Gastroesophageal sphincter (tissue), 4 donors: ENCODE data around the gene RNF144A. TPM values are rescaled to one million over a fixed set of nuclear protein-coding genes. Genes with fewer than 3 reads are reported as not detected.
"Not testable (repeated sequence)": the region's sequence is repeated elsewhere in the genome, so short reads cannot be mapped to it uniquely, and the experiment has no call there.

Source experiments
- ATAC-seq: fragments of 150-250 bp; one replicate; pipeline ENCODE4 v1.9.1; 2016; ENCODE audit warnings: mild to moderate bottlenecking, moderate library complexity
- H3K27ac ChIP-seq, 4 donors: fragments of 200-600 bp; sonication (generic) in 3 of 4; 1 replicate in 3 of 4; 2 replicates in 1 of 4; pipeline ENCODE4 v1.5.1; 2016 to 2019
- H3K27me3 ChIP-seq: fragments of 200-600 bp; sonication (generic); one replicate; pipeline ENCODE4 v1.5.1; 2019
- H3K36me3 ChIP-seq, 2 donors: fragments of 200-600 bp; sonication (generic); one replicate each; pipeline ENCODE4 v1.5.1; 2019; ENCODE audit warnings: control low read depth in 1 of 2
- H3K4me1 ChIP-seq, 3 donors: fragments of 200-600 bp; sonication (generic); 1 replicate in 2 of 3; 2 replicates in 1 of 3; pipeline ENCODE4 v1.5.1; 2016 to 2019; ENCODE audit warnings: control low read depth in 2 of 3
- H3K4me3 ChIP-seq, 2 donors: fragments of 200-600 bp; sonication (generic); one replicate each; pipeline ENCODE4 v1.5.1; 2019; ENCODE audit warnings: mild to moderate bottlenecking in 1 of 2, moderate library complexity in 1 of 2
- H3K9me3 ChIP-seq, 3 donors: fragments of 200-600 bp; sonication (generic); one replicate each; pipeline ENCODE4 v1.5.1; 2017 to 2019; ENCODE audit warnings: control low read depth in 2 of 3
- CTCF ChIP-seq, 4 experiments: fragments of 200-600 bp in 2 of 4; fragments of 450-650 bp in 2 of 4; sonication (generic) in 1 of 4; IDR thresholded peaks; one replicate each; pipeline ENCODE4 v1.5.1; 2017 to 2019; ENCODE audit warnings: antibody characterized with exemption in 4 of 4, mild to moderate bottlenecking in 2 of 4, moderate library complexity in 2 of 4
- EP300 ChIP-seq: sonication (generic); formaldehyde crosslinking; IDR thresholded peaks from one replicate; pipeline ENCODE4 v1.6.1; 2017; ENCODE audit warnings: antibody characterized with exemption, mild to moderate bottlenecking
- POLR2A ChIP-seq, 2 donors: fragments of 450-650 bp; IDR thresholded peaks; one replicate each; pipeline ENCODE4 v1.6.1; 2017; ENCODE audit warnings: antibody characterized with exemption in 2 of 2, mild to moderate bottlenecking in 2 of 2, moderate library complexity in 1 of 2
- POLR2AphosphoS5 ChIP-seq: sonication (generic); formaldehyde crosslinking; IDR thresholded peaks from one replicate; pipeline ENCODE4 v1.6.1; 2017; ENCODE audit warnings: antibody characterized with exemption
- WGBS, 2 donors: methylation state at CpG; one replicate each; pipeline ENCODE4 v1.1.5; 2018; ENCODE audit warnings: low coverage in 1 of 2; 5-methylcytosine and 5-hydroxymethylcytosine counted together
- total RNA-seq, 4 donors: library from RNA; depleted of rRNA; stranded (reverse); fragments of >200 nt; gene quantifications; one replicate each; pipeline ENCODE4 v1.1.0, GENCODE V29; 2016

RNF144A gene
- total RNA-seq, 4 donors from 2014 or later = 7.2 to 12.9 (median 8.8) TPM

DNA sequence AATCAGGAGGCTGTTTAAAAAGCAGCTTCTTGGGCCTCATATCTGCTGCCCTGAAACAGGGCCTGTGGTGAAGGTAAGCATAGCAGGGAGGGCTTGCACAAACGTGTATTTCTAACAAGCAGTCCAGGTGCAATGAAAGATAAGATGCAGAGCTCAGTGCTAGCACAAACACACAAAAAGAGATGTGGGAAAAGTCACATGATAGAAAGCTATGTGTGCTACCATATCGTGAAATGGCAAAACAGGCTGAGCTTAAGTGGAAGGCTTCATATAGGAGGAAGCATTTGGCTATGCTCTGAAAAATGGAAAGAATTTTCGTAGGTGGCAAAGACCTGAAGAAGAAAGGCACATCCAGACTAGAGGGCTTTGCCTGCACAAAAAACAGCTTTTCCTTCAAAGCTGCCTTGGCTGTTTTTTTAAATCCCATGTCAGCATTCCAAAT is 29.4 kb upstream of the RNF144A start:
- WGBS, 2 donors = 72 to 94% methylated on average over 2 to 3 of the region's 3 CpGs
- Histone ChIP-seq H3K36me3 (peaks cover 0 to 48% of the 10 kb centered on the region in 2 donors), H3K4me1 (peaks cover 0 to 8% (median 0%) of the 10 kb centered on the region in 3 donors), H3K4me3 (no peak overlapping the region), H3K27ac (no peak overlapping the region), H3K9me3 (no peaks in the 10 kb centered on the region), H3K27me3 (no peaks in the 10 kb centered on the region)
- TF ChIP-seq EP300 (no peak), POLR2AphosphoS5 (no peak), CTCF (IDR thresholded peaks at IDR 0.05) (no peak), POLR2A (IDR thresholded peaks at IDR 0.05) (no peak)
- ATAC-seq = no peak

- peaks cover 0 to 2% (median 0%) of the 10 kb centered on the region in 3 donors for H3K4me1 ChIP-seq
- no peak overlapping the region for H3K27ac ChIP-seq
- H3K27me3 ChIP-seq = no peaks in the 10 kb centered on the region
- H3K9me3 ChIP-seq = no peaks in the 10 kb centered on the region
- ATAC-seq = no peak
- no peak for TF ChIP-seq EP300
- no peak for TF ChIP-seq CTCF (IDR thresholded peaks at IDR 0.05)
- 100% methylated on average over 1 of the region's 4 CpGs; no CpG with 5 or more reads in 1 of the 2 donors for WGBS, 2 donors
- no peak overlapping the region for H3K4me3 ChIP-seq
- peaks cover 0 to 51% of the 10 kb centered on the region in 2 donors for H3K36me3 ChIP-seq
Measured at GRCh38 chr2:6888724-6889123, 28.5 kb upstream of the RNF144A start.

GRCh38 chr2:6893876-6894482 is 23.2 kb upstream of the RNF144A start:
- no peaks in the 10 kb centered on the region for H3K4me1 ChIP-seq
- H3K4me3 ChIP-seq = no peak overlapping the region
- H3K27me3 ChIP-seq = no peaks in the 10 kb centered on the region
- H3K9me3 ChIP-seq = no peaks in the 10 kb centered on the region
- peaks cover 0 to 52% of the 10 kb centered on the region in 2 donors for H3K36me3 ChIP-seq
- 83% methylated on average over 2 of the region's 2 CpGs; no CpG with 5 or more reads in 1 of the 2 donors for WGBS, 2 donors
- H3K27ac ChIP-seq = no peak overlapping the region
- no peak for ATAC-seq
- no peak for TF ChIP-seq CTCF (IDR thresholded peaks at IDR 0.05)
- TF ChIP-seq EP300 = no peak
- no peak for TF ChIP-seq POLR2A (IDR thresholded peaks at IDR 0.05)
- TF ChIP-seq POLR2AphosphoS5 = no peak

DNA sequence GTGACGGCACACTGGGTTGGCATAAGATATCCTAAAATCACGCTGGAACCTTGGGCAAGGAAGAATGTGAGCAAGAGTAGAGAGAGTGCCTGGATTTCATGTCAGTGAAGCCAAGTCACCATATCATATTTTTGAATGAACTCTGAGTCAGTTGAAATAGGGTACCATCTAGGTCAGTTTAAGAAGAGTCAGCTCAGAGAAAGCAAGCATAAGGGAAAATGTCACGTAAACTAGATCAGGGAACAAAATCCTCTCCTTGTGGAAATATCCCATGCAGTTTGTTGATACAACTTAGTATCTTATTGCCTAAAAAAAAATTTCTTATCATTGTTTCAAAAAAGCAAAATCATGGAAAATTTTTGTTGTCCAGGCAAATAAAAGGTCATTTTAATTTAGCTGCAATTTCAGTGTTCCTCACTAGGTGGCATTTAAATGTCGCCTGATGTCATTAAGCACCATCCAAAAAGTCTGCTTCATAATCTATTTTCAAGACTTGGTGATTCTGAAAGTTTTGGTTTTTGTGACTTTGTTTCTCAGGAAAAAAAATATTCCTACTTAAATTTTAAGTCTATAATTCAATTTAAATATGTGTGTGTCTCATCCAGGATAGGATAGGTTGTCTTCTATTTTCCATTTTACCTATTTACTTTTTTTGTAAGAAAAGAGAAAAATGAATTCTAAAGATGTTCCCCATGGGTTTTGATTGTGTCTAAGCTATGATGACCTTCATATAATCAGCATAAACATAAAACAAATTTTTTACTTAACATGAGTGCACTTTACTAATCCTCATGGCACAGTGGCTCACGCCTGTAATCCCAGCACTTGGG is 20.1 kb upstream of the RNF144A start:
- no peak for ATAC-seq
- H3K27ac ChIP-seq = no peak overlapping the region
- no peaks in the 10 kb centered on the region for H3K4me1 ChIP-seq
- H3K9me3 ChIP-seq = no peaks in the 10 kb centered on the region
- no peaks in the 10 kb centered on the region for H3K27me3 ChIP-seq
- peaks cover 0 to 32% of the 10 kb centered on the region in 2 donors for H3K36me3 ChIP-seq
- WGBS, 2 donors = 72 to 76% methylated on average over 5 of the region's 5 CpGs
- H3K4me3 ChIP-seq = no peak overlapping the region
- no peak for TF ChIP-seq POLR2A (IDR thresholded peaks at IDR 0.05)
- TF ChIP-seq POLR2AphosphoS5 = no peak
- no peak for TF ChIP-seq EP300
- TF ChIP-seq CTCF (IDR thresholded peaks at IDR 0.05) = peak; percentile 50 to 80 (median 72)

DNA sequence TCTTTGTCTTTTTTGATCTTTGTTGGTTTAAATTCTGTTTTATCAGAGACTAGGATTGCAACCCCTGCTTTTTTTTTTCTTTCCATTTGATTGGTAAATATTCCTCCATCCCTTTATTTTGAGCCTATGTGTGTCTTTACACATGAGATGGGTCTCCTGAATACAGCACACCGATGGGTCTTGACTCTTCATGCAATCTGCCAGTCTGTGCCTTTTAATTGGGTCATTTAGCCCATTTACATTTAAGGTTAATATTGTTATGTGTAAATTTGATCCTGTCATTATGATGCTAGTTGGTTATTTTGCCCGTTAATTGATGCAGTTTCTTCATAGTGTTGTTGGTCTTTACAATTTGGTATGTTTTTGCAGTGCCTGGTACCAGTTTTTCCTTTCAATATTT is 14.6 kb upstream of the RNF144A start:
- 92 to 100% methylated on average over 2 of the region's 2 CpGs for WGBS, 2 donors
- H3K4me3 ChIP-seq, H3K36me3 ChIP-seq, ATAC-seq, H3K27me3 ChIP-seq, H3K9me3 ChIP-seq, H3K27ac ChIP-seq, H3K4me1 ChIP-seq: not testable (repeated sequence)
